Naive B cell (primary cell): ENCODE data around the gene WT1. TPM values are rescaled to one million over a fixed set of nuclear protein-coding genes. Genes with fewer than 3 reads are reported as not detected.
A peak's percentile ranks its signal among the peaks of the same experiment; 100 is the strongest.
"Not testable (repeated sequence)": the region's sequence is repeated elsewhere in the genome, so short reads cannot be mapped to it uniquely, and the experiment has no call there.

Source experiments
- ATAC-seq, 2 donors: fragments of 150-1000 bp; cut with Tn5 transposase; 2 replicates each; pipeline ENCODE4 v1.10.0; 2021; ENCODE audit warnings: low read depth in 2 of 2, mild to moderate bottlenecking in 2 of 2, moderate library complexity in 2 of 2
- DNase-seq: peaks from one replicate; pipeline ENCODE4 v3.0.0; 2022
- H3K27ac Mint-ChIP-seq, 6 donors: one replicate each; pipeline ENCODE4 v1.8.0; 2020 to 2022; ENCODE audit warnings: mild to moderate bottlenecking in 6 of 6, mixed read lengths in 6 of 6, moderate library complexity in 5 of 6, inconsistent platforms in 2 of 6
- H3K27me3 Mint-ChIP-seq, 3 donors: one replicate each; pipeline ENCODE4 v1.8.0; 2021 to 2022; ENCODE audit warnings: mixed read lengths in 3 of 3, mild to moderate bottlenecking in 1 of 3
- H3K36me3 Mint-ChIP-seq, 2 donors: one replicate each; pipeline ENCODE4 v1.8.0; 2020 to 2022; ENCODE audit warnings: mixed read lengths in 2 of 2, inconsistent platforms in 1 of 2, mild to moderate bottlenecking in 1 of 2
- H3K4me1 Mint-ChIP-seq, 3 donors: one replicate each; pipeline ENCODE4 v1.8.0; 2020 to 2022; ENCODE audit warnings: mixed read lengths in 3 of 3, inconsistent platforms in 1 of 3, mild to moderate bottlenecking in 1 of 3, moderate library complexity in 1 of 3
- H3K4me3 Mint-ChIP-seq, 8 donors: one replicate each; pipeline ENCODE4 v1.8.0; 2020 to 2022; ENCODE audit warnings: mild to moderate bottlenecking in 8 of 8, mixed read lengths in 8 of 8, moderate library complexity in 8 of 8, inconsistent platforms in 2 of 8
- H3K9me3 Mint-ChIP-seq, 7 donors: one replicate each; pipeline ENCODE4 v1.8.0; 2020 to 2022; ENCODE audit warnings: mixed read lengths in 7 of 7, mild to moderate bottlenecking in 5 of 7, inconsistent platforms in 2 of 7, moderate library complexity in 1 of 7
- polyA plus RNA-seq, 6 donors: library from polyadenylated mRNA; unstranded; fragments of 300-500 nt; fragmentation: Illumina TruSeq; gene quantifications; one replicate each; pipeline ENCODE4 v1.2.3, GENCODE V29; 2021; ENCODE audit warnings: low read depth in 6 of 6

The WT1 gene
- polyA plus RNA-seq, 6 donors from 2014 or later, result not detected

- Mint-ChIP-seq H3K36me3 (no peaks in the 10 kb centered on the region), H3K4me3 (no peak overlapping the region)
- ATAC-seq, result no peak
Measured at GRCh38 chr11:32386770-32387377, 48.5 kb downstream of the WT1 start.

GRCh38 chr11:32385998-32386397 is 49.3 kb downstream of the WT1 start:
- Mint-ChIP-seq H3K9me3 (no peaks in the 10 kb centered on the region), H3K27me3 (peaks cover 0 to 13% (median 7%) of the 10 kb centered on the region in 3 donors), H3K27ac (peak overlapping the region in 1 of 6 donors; percentile 70)

More at GRCh38 chr11:32386770-32387377, 48.5 kb downstream of the WT1 start:
- Mint-ChIP-seq H3K9me3 (no peaks in the 10 kb centered on the region), H3K27ac (no peak overlapping the region), H3K4me1 (no peaks in the 10 kb centered on the region), H3K27me3 (peaks cover 0 to 13% (median 7%) of the 10 kb centered on the region in 3 donors)
- no peak for DNase-seq

GRCh38 chr11:32382339-32383049 is 52.8 kb downstream of the WT1 start:
- H3K9me3 Mint-ChIP-seq, result no peaks in the 10 kb centered on the region
- H3K4me1 Mint-ChIP-seq, result no peaks in the 10 kb centered on the region
- no peaks in the 10 kb centered on the region for H3K36me3 Mint-ChIP-seq
- peaks cover 0 to 13% (median 3%) of the 10 kb centered on the region in 3 donors for H3K27me3 Mint-ChIP-seq
- no peak overlapping the region for H3K27ac Mint-ChIP-seq
- H3K4me3 Mint-ChIP-seq, result no peak overlapping the region
- DNase-seq (no peak), ATAC-seq (no peak)

More at GRCh38 chr11:32385998-32386397, 49.3 kb downstream of the WT1 start:
- Mint-ChIP-seq H3K4me1 (no peaks in the 10 kb centered on the region), H3K36me3 (no peaks in the 10 kb centered on the region), H3K4me3 (no peak overlapping the region)
- no peak for DNase-seq
- ATAC-seq, result no peak

- no peak overlapping the region for H3K4me3 Mint-ChIP-seq
- no peaks in the 10 kb centered on the region for H3K9me3 Mint-ChIP-seq
- DNase-seq, result no peak
- H3K36me3 Mint-ChIP-seq, result no peaks in the 10 kb centered on the region
- ATAC-seq, result no peak
- no peaks in the 10 kb centered on the region for H3K4me1 Mint-ChIP-seq
- no peak overlapping the region for H3K27ac Mint-ChIP-seq
- peaks cover 0 to 12% (median under 1%) of the 10 kb centered on the region in 3 donors for H3K27me3 Mint-ChIP-seq
Measured at GRCh38 chr11:32381179-32381578, 54.2 kb downstream of the WT1 start.

GRCh38 chr11:32379719-32380118 is 55.6 kb downstream of the WT1 start:
- ATAC-seq, result no peak
- no peak for DNase-seq
- H3K4me1 Mint-ChIP-seq, result no peaks in the 10 kb centered on the region
- no peak overlapping the region for H3K27ac Mint-ChIP-seq
- peaks cover 0 to 3% (median 0%) of the 10 kb centered on the region in 7 donors for H3K9me3 Mint-ChIP-seq
- H3K36me3 Mint-ChIP-seq, result no peaks in the 10 kb centered on the region
- H3K27me3 Mint-ChIP-seq, result peaks cover 0 to 8% (median 3%) of the 10 kb centered on the region in 3 donors
- no peak overlapping the region for H3K4me3 Mint-ChIP-seq

- Mint-ChIP-seq H3K4me1 (no peaks in the 10 kb centered on the region), H3K27me3 (peaks cover 0 to 7% (median 0%) of the 10 kb centered on the region in 3 donors), H3K36me3 (no peaks in the 10 kb centered on the region), H3K4me3 (no peak overlapping the region), H3K9me3 (peaks cover 0 to 9% (median 5%) of the 10 kb centered on the region in 7 donors), H3K27ac (no peak overlapping the region)
- ATAC-seq (no peak), DNase-seq (no peak)
Measured at GRCh38 chr11:32375826-32376225, 59.5 kb downstream of the WT1 start.

- no peak overlapping the region for H3K4me3 Mint-ChIP-seq
- H3K36me3 Mint-ChIP-seq, result peaks cover 0 to 11% of the 10 kb centered on the region in 2 donors
- no peaks in the 10 kb centered on the region for H3K4me1 Mint-ChIP-seq
- DNase-seq, result no peak
- ATAC-seq, result no peak
- H3K9me3 Mint-ChIP-seq, result peaks cover 0 to 19% (median 16%) of the 10 kb centered on the region in 7 donors
- peaks cover 0 to 7% (median 0%) of the 10 kb centered on the region in 3 donors for H3K27me3 Mint-ChIP-seq
- no peak overlapping the region for H3K27ac Mint-ChIP-seq
Measured at GRCh38 chr11:32374261-32374711, 61.1 kb downstream of the WT1 start.

- H3K36me3 Mint-ChIP-seq, result peaks cover 6 to 12% of the 10 kb centered on the region in 2 donors
- not testable (repeated sequence) for ATAC-seq, DNase-seq, H3K27me3 Mint-ChIP-seq, H3K4me1 Mint-ChIP-seq, H3K4me3 Mint-ChIP-seq
- peak overlapping the region in 1 of 6 donors; percentile 1 for H3K27ac Mint-ChIP-seq
- peaks cover 0 to 47% (median 28%) of the 10 kb centered on the region in 7 donors for H3K9me3 Mint-ChIP-seq
Measured at GRCh38 chr11:32369987-32370386, 65.4 kb downstream of the WT1 start.

- H3K4me1 Mint-ChIP-seq, result no peaks in the 10 kb centered on the region
- H3K27me3 Mint-ChIP-seq, result peaks cover 7 to 17% (median 11%) of the 10 kb centered on the region in 3 donors
- H3K9me3 Mint-ChIP-seq, result peaks cover 0 to 49% (median 24%) of the 10 kb centered on the region in 7 donors
- no peak overlapping the region for H3K4me3 Mint-ChIP-seq
- peaks cover 6 to 12% of the 10 kb centered on the region in 2 donors for H3K36me3 Mint-ChIP-seq
- no peak for ATAC-seq
- H3K27ac Mint-ChIP-seq, result no peak overlapping the region
- DNase-seq, result no peak
Measured at GRCh38 chr11:32366666-32367065, 68.7 kb downstream of the WT1 start.

GRCh38 chr11:32365192-32365591 is 70.1 kb downstream of the WT1 start:
- DNase-seq (no peak), ATAC-seq (no peak)
- H3K36me3 Mint-ChIP-seq, result peaks cover 6 to 10% of the 10 kb centered on the region in 2 donors
- H3K4me1 Mint-ChIP-seq, result no peaks in the 10 kb centered on the region
- H3K4me3 Mint-ChIP-seq, result peak overlapping the region in 1 of 8 donors; percentile 8
- no peak overlapping the region for H3K27ac Mint-ChIP-seq
- peaks cover 7 to 17% (median 11%) of the 10 kb centered on the region in 3 donors for H3K27me3 Mint-ChIP-seq
- peaks cover 0 to 43% (median 24%) of the 10 kb centered on the region in 7 donors for H3K9me3 Mint-ChIP-seq

- Mint-ChIP-seq H3K4me3 (no peak overlapping the region), H3K27me3 (peaks cover 7 to 20% (median 17%) of the 10 kb centered on the region in 3 donors)
- no peak for ATAC-seq
Measured at GRCh38 chr11:32358729-32359128, 76.6 kb downstream of the WT1 start.

GRCh38 chr11:32353884-32354283 is 81.5 kb downstream of the WT1 start:
- Mint-ChIP-seq H3K4me3 (no peak overlapping the region), H3K4me1 (no peaks in the 10 kb centered on the region), H3K27ac (no peak overlapping the region), H3K27me3 (peaks cover 0 to 8% (median 0%) of the 10 kb centered on the region in 3 donors), H3K9me3 (no peaks in the 10 kb centered on the region), H3K36me3 (no peaks in the 10 kb centered on the region)
- DNase-seq (no peak), ATAC-seq (no peak)

More at GRCh38 chr11:32358729-32359128, 76.6 kb downstream of the WT1 start:
- H3K36me3 Mint-ChIP-seq, result no peaks in the 10 kb centered on the region
- no peak overlapping the region for H3K27ac Mint-ChIP-seq
- DNase-seq, result no peak
- no peaks in the 10 kb centered on the region for H3K4me1 Mint-ChIP-seq
- H3K9me3 Mint-ChIP-seq, result peaks cover 0 to 2% (median 0%) of the 10 kb centered on the region in 7 donors

- Mint-ChIP-seq H3K27ac (no peak overlapping the region), H3K9me3 (peaks cover 0 to 6% (median 0%) of the 10 kb centered on the region in 7 donors), H3K4me1 (peaks cover 0 to 2% (median 0%) of the 10 kb centered on the region in 3 donors), H3K36me3 (no peaks in the 10 kb centered on the region), H3K27me3 (peaks cover 0 to 13% (median 8%) of the 10 kb centered on the region in 3 donors), H3K4me3 (no peak overlapping the region)
- DNase-seq, result no peak
- no peak for ATAC-seq
Measured at GRCh38 chr11:32348502-32348901, 86.8 kb downstream of the WT1 start.

GRCh38 chr11:32344946-32345345 is 90.4 kb downstream of the WT1 start:
- ATAC-seq, result no peak
- Mint-ChIP-seq H3K4me1 (peaks cover 0 to 2% (median 0%) of the 10 kb centered on the region in 3 donors), H3K27ac (no peak overlapping the region), H3K36me3 (no peaks in the 10 kb centered on the region), H3K4me3 (no peak overlapping the region), H3K27me3 (peaks cover 0 to 13% (median 8%) of the 10 kb centered on the region in 3 donors), H3K9me3 (peaks cover 0 to 6% (median 0%) of the 10 kb centered on the region in 7 donors)
- DNase-seq, result no peak
